Kasumi-1 (cell line): ENCODE measurements around the gene CEACAM3.

Experiments
- DNase-seq, 2 experiments: peaks; one replicate each; lab custom pipeline; 2025; lab: John Stamatoyannopoulos, UW

The CEACAM3 gene

GRCh38 chr19:41792513-41793413 lies 3.6 kb upstream of the CEACAM3 start:
- DNase-seq = peak; percentile 62 to 72

GRCh38 chr19:41793414-41793727 lies 3.0 kb upstream of the CEACAM3 start:
- no peak for DNase-seq

DNA sequence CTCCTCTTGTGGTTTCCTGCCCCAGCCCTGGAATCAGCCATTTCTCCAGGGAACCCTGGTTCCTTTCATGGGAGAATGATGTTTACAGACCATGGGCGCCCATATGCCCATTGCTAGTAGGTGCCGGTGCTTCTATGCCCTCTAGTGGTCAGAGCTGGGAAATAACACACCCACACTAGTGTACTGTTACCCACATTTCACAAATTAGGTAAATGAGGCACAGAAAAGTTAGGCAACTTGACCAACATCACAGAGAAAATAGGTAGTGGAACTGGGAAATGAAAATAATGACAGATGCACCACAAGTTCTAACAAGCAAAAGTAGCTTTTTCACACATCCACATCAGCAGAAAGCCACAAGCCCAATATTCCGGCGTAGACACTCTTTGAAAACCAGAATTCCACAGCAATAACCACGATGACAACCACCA lies 1.3 kb upstream of the CEACAM3 start:
- peak; percentile 38 to 59 for DNase-seq

- no peak for DNase-seq
These were observed 514 bp downstream of the CEACAM3 start for GRCh38 chr19:41796901-41797300.

DNA sequence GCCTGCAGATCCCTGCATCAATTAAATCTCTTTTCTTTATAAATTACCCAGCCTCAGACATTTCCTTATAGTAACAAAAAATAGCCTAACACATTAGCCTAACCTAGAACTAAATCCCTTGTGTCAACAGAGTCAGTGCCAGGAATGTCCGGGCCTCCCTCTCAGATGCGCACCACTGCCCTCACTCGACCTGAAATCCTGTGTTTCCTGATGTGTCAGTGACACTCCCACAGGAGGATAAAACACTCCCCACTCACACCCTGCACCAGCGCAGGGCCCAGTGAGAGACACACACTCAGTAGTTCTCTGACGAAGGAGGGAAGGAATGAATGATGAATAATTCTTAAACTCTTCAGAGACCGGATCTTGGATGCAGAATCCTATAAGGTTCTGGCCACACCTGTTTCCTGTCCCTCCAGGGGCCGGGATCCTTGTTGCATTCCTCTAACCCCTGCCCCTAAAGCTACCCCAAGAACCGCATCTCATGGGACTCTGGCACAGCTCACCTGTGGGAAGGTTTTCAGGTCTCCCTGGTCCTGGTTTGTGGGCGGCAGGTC lies 3.1 kb downstream of the CEACAM3 start:
- no peak for DNase-seq

DNA sequence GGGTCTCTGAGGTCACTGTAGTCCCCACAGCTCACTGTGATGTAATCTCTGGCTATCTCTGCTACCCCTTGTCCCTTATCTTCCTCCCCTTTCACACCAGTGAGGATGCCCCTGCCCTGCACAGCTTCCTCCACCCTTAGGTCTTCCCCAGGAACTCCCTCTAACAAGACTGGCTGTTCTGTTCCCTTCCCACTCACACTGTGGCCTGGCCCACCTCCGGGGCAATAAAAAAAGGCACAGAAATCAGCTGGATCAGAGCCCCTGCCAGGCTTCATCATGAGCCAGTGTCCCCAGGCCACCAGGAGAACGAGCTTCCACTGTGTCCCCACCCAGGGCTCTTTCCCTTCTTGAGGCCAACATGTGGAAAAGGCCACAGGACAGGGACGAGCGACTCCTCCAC lies 4.6 kb downstream of the CEACAM3 start:
- no peak for DNase-seq

DNA sequence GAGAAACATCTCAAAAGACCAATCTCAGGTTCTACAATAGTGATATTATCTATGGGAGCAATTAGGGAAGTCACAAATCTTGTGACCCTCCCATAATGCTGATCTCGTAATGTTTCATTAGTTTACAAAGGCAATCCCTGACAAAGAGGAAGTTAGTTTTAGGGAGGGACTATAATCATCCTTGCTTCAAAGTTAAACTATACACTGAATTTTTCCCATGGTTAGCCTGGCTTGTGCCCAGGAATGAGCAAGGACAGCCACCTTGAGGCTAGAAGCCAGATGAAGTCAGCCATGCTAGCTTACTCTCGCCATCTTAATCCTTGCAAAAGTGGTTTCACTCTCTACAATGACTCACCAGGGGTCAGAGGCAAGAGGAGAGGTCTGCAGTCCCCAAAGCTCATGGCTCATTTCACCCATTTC lies 5.4 kb downstream of the CEACAM3 start:
- DNase-seq = peak; percentile 30 to 76

DNA sequence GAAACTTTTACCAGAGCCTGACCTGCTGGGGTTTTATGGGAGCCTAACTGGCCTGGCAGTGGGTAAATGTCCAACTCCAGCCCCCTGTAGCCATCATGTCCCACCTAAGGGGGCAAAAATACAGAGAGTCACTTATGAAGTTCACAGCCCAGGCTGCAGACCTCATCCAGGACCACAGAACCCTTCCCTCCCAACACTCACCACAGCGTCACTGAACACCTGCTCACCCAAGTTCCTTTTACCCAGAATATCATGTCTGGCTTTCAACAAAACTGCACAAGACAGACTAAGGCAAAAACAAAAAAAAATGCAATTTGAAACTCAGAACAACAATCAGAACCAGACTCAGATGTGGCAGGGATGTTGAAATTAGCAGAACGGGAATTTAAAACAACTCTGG lies 6.4 kb downstream of the CEACAM3 start:
- DNase-seq = no peak

DNA sequence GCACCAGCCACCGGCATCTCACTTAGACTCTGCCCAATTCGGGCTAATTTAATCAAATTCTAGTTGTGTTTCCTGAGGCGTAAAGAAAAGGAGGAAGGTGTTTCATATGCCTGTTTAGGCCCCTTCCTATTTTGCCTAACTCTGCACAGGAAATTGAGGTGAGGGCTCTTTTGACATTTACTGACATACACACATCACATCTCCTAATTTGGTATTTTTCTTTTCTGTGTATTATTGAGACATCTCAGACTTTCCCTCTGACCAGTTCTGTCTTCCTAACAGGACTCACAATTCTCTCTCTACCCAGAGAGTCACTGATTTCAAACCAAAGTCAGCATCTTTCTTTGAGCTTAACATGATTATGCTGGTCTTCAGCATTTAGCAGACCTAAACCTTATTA lies 7.9 kb downstream of the CEACAM3 start:
- DNase-seq = no peak

GRCh38 chr19:41807176-41807575 lies 10.8 kb downstream of the CEACAM3 start:
- no peak for DNase-seq

- no peak for DNase-seq
These were observed 12.5 kb downstream of the CEACAM3 start for GRCh38 chr19:41808663-41809566.

GRCh38 chr19:41810301-41810700 lies 13.9 kb downstream of the CEACAM3 start:
- DNase-seq = no peak

DNA sequence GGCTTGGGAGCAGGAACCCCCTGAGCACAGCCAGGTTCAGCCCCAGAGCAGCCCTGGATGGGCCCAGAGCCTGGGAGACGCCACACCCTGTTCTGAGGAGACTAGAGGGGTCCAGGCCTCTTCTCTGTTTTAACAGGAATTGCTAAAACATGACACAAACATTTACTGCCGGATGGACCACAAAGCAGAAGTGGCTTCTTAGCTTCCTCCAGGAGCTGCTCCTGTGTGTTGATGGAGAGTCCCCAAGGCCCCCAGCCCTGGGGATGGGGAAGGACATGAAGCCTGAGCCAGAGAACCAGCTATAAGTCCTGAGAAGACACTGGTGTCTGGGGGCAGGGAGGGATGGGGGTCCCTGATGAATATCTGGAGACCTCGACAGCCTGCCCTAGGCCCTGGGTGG lies 14.6 kb downstream of the CEACAM3 start:
- DNase-seq = peak; percentile 70 to 76

GRCh38 chr19:41811981-41812380 lies 15.6 kb downstream of the CEACAM3 start:
- no peak for DNase-seq

DNA sequence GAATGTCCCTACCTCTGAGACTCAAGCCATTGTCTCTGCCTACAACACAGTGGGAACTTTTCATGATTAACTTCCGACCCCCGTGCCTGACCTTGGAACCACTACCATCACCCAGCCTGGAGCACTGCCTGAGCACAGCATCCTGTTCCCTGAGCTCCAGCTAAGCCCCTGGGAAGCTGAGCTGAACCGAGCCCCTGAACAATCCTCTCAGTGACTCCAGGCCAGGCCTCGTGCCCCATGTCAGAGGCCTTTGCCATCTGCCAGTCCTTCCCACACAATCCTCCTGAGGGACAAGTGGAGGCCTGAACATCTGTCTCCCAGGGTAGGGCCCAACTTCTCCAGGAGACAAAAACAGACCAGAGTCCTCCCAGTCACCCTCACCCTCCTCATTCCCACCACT lies 17.5 kb downstream of the CEACAM3 start:
- no peak for DNase-seq

DNA sequence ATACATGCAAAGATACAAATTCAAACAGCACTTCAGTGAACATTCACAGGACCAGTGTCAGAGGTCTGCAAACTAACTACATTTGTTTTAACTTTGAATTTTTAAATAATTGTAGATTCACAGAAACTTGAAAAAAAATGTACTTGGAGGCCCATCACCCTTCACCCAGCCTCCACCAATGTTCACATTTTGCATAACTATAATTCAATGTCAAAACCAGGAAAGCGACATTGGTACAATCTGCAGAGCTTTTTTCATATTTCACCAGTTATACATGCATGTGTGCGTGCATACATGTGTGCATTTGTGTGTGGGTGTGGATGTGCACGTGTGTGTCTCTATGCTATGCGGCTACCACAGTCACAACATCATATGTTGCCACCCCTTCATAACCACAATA lies 18.9 kb downstream of the CEACAM3 start:
- DNase-seq = no peak

DNA sequence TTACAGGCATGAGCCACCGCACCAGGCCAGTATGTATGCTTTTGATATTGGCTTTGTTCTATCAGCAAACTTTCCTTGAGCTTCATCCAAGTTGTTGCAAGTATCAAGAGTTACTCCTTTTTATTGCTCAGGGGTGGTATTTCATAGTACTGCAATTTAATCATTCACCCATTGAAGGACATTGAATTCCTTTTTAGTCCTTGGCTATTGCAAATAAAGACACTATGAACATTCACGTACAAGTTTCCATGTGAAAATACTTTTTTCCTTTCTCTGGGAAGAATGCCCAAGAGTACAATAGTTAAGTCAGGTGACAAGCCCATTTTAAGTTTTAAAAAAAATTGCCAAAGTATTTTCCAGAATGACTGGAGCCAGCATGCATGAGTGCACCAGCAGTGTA lies 20.4 kb downstream of the CEACAM3 start:
- no peak for DNase-seq

DNA sequence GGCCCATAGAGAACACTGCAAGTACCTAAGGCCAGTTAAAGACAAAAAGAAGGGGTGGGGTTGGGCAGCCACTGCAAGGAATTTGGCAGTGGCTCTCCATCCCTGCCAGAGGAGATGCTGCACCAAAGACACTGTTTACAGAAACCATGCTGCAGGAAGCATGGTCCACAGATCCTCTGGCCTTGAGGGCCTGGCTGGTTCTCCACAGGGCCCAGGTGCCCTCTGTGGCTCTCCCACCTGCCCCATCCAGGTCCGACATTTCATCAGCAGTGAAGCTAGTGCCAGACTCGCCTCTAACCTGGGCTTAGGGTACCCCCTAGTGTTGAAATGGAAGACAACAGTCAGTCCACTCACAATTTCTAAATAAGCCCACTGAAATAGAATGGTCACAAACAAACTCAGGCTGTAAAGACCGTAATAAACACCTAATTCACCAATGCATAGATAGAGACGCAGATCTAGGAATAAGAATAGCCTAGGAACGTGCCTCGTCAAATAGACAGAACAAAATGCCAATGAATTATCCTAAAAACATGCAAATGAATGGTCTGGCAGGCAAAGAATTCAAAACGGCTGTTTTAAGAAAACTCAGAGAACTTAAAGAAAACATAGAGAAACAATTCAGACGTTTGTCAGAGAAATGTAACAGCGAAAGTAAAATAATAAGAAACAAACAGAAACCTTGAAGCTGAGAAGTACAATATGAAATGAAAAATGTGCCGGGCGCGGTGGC lies 24.8 kb downstream of the CEACAM3 start:
- DNase-seq = peak; percentile 68 to 75

GRCh38 chr19:41837981-41838708 lies 41.8 kb downstream of the CEACAM3 start:
- DNase-seq = no peak

DNA sequence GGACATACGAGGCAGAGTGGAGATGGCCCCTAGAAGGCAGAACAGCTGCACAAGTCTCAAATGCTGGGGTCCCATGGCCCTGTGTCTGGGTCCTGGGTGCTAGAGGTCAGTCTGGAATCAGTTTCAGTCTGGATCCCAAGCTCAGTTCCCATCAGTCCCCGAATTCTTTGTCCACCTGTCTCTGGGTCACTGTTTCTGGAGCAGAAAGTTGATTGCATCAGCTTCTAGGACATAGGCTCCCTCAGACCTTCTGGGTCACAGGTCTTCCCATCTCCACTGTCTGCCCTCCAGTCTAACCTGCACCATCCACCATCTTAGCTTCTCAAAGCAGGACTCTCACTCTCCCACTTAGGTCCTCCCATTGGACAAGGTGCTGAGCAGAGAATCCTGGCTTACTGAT lies 42.8 kb downstream of the CEACAM3 start:
- DNase-seq = no peak

DNA sequence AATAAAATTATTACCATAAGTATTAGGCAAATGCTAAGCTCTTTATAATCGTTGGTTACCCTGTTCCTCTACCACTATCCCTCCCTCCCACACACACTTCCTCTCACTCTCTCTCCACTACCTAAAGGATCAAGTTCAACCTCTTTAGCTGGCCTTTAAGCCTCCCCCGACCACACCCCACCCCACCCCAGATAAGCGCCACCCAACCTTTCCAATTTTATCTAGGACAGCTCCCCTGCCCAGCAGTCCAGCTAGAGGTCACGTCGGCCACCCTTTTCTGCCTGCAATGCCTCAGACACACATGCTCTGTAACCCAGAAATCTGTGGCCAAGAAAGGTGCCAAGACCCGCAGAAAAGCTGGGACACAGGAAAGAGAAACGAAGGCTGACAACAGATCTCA lies 47.0 kb downstream of the CEACAM3 start:
- no peak for DNase-seq
